HG03095 (cell line): Measurements from ENCODE around the gene GRM5.
A peak's percentile ranks its signal among the peaks of the same experiment; 100 is the strongest.
"Not testable (repeated sequence)": the region's sequence is repeated elsewhere in the genome, so short reads cannot be mapped to it uniquely, and the experiment has no call there.

Experiments used
- ATAC-seq: cut with Tn5 transposase; IDR thresholded peaks from one replicate; pipeline ENCODE4 v1.9.1; 2021; ENCODE audit warnings: moderate library complexity; ENCODE audit not compliant: unreplicated experiment

The GRM5 gene

GRCh38 chr11:88843766-88844426, 221.9 kb downstream of the GRM5 start:
- ATAC-seq, result not testable (repeated sequence)

GRCh38 chr11:88838139-88838538, 227.6 kb downstream of the GRM5 start:
- not testable (repeated sequence) for ATAC-seq

- not testable (repeated sequence) for ATAC-seq
Measured at GRCh38 chr11:88835709-88836108, 230.1 kb downstream of the GRM5 start.

- no peak for ATAC-seq
Measured at GRCh38 chr11:88831303-88831890, 234.4 kb downstream of the GRM5 start.

GRCh38 chr11:88827018-88827676, 238.6 kb downstream of the GRM5 start:
- no peak for ATAC-seq

GRCh38 chr11:88819616-88820015, 246.2 kb downstream of the GRM5 start:
- ATAC-seq, result no peak

GRCh38 chr11:88818978-88819377, 246.8 kb downstream of the GRM5 start:
- ATAC-seq, result no peak

GRCh38 chr11:88815505-88815904, 250.3 kb downstream of the GRM5 start:
- no peak for ATAC-seq

GRCh38 chr11:88814076-88814475, 251.7 kb downstream of the GRM5 start:
- no peak for ATAC-seq

- peak; percentile 91 for ATAC-seq
Measured at GRCh38 chr11:88813233-88813915, 252.4 kb downstream of the GRM5 start.

- ATAC-seq, result no peak
Measured at GRCh38 chr11:88810420-88811097, 255.2 kb downstream of the GRM5 start.

- no peak for ATAC-seq
Measured at GRCh38 chr11:88809126-88809525, 256.7 kb downstream of the GRM5 start.

GRCh38 chr11:88807349-88807748, 258.4 kb downstream of the GRM5 start:
- ATAC-seq, result no peak

- ATAC-seq, result no peak
Measured at GRCh38 chr11:88806410-88806809, 259.4 kb downstream of the GRM5 start.

GRCh38 chr11:88801484-88802123, 264.2 kb downstream of the GRM5 start:
- no peak for ATAC-seq

GRCh38 chr11:88799771-88800500, 265.8 kb downstream of the GRM5 start:
- ATAC-seq, result no peak

GRCh38 chr11:88790182-88790581, 275.6 kb downstream of the GRM5 start:
- ATAC-seq, result no peak

GRCh38 chr11:88779577-88779976, 286.2 kb downstream of the GRM5 start:
- no peak for ATAC-seq

GRCh38 chr11:88770475-88771079, 295.2 kb downstream of the GRM5 start:
- no peak for ATAC-seq

- ATAC-seq, result no peak
Measured at GRCh38 chr11:88744140-88744539, 321.6 kb downstream of the GRM5 start.
